ES-I3 (cell line): Measurements from ENCODE around the gene ZNF3.

Experiments used
- H3K36me3 ChIP-seq: 2 replicates; pipeline ENCODE4 v1.6.1; 2013; ENCODE audit warnings: mild to moderate bottlenecking, low read length, control low read depth, moderate library complexity; ENCODE audit not compliant: insufficient read depth
- H3K4me1 ChIP-seq: 2 replicates; pipeline ENCODE4 v1.6.1; 2013; ENCODE audit warnings: mild to moderate bottlenecking, control low read depth, low read length; ENCODE audit not compliant: insufficient read depth
- H3K9ac ChIP-seq: 2 replicates; pipeline ENCODE4 v1.6.1; 2013; ENCODE audit warnings: low read depth, mild to moderate bottlenecking, low read length, moderate library complexity
- H3K9me3 ChIP-seq: 2 replicates; pipeline ENCODE4 v1.6.1; 2013; ENCODE audit warnings: mild to moderate bottlenecking, low read length, moderate library complexity; ENCODE audit not compliant: control insufficient read depth, insufficient read depth

The ZNF3 gene

DNA sequence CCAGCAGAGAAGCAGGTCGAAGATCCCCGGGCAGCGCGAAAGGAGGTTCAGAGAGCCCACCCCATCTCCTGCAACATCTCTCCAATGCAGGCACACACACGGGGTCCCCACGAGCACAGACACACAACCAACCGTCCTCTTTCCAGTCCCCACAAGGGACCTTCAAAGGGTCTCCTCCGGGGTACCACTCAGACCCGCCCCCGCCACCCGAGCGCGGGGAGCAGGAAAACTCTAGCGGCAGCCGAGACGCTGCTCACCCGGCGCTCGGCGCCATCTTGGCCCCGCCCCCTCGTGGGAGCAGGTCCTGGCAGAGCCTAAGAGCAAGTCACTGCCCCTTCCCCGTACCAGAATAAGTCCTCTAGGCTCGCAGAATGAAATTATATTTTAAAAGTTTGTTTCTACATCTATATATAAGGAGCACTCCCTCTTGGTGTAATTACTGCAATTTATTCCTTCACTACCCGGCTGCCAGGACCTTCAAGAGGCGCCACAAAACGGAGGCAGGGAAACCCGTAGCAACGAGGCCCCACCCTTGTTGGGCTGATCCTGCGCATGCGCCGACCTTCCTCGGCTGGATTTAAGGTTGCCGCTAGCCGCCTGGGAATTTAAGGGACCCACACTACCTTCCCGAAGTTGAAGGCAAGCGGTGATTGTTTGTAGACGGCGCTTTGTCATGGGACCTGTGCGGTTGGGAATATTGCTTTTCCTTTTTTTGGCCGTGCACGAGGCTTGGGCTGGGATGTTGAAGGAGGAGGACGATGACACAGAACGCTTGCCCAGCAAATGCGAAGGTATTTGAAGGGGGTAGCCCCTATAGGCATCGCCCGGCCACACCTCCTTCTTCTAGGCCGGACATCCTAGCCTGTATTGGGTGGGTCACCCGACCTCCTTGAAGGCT, 37.8 kb upstream of the ZNF3 start, which contains the start of the genes CNPY4 and TAF6:
Gene CNPY4, plus strand, starts transcription at position 563 of the 898 bp plus-strand sequence. Its CDS starts 111 bp downstream, at position 674.
Gene TAF6, minus strand, starts transcription at position 287 of the 898 bp plus-strand sequence. CDS start 5,149 bp downstream, outside the sequence.
- no peaks in the 10 kb centered on the region for H3K36me3 ChIP-seq
- H3K9ac ChIP-seq = peak within 1 kb of the TSS; percentile 73
- H3K4me1 ChIP-seq = peaks cover 11% of the 10 kb centered on the region; the same call in 1 of the 2 replicates
- no peaks in the 10 kb centered on the region for H3K9me3 ChIP-seq

DNA sequence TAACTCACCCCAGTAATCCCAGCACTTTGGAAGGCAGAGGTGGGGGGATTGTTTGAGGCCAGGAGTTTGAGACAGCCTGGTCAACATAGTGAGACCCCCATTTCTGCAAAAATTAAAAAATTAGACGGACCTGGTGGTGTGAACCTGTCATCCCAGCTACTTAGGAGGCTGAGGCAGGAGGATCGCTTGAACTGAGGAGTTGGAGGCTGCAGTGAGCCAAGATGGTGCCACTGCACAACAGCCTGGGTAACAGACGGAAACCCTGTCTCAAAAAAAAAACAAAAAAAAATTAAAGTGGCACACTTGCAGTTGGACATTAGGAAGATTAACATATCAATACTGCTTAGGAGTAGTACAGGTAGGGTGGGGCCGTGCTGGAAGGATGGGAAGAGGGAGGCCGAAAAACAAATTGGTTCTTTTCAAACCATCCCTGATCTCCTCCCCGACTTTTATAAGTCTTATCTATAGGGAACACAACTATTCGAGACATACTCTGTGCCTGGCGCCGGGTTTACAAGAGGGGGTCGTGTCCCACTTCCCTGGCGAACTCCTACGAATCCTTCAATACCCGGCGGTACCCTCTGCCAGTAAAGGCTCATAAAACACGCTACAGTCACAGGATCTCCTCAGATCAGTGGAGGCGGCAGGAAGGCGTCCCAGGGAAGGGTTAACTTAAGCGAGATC, 37.0 kb upstream of the ZNF3 start:
- Histone ChIP-seq H3K9me3 (no peaks in the 10 kb centered on the region), H3K36me3 (0 out of 2 replicates have a peak, but pooled peaks cover 3% of the 10 kb centered on the region), H3K4me1 (peaks cover 11% of the 10 kb centered on the region; the same call in 1 of the 2 replicates), H3K9ac (peak overlapping the region; percentile 73)

DNA sequence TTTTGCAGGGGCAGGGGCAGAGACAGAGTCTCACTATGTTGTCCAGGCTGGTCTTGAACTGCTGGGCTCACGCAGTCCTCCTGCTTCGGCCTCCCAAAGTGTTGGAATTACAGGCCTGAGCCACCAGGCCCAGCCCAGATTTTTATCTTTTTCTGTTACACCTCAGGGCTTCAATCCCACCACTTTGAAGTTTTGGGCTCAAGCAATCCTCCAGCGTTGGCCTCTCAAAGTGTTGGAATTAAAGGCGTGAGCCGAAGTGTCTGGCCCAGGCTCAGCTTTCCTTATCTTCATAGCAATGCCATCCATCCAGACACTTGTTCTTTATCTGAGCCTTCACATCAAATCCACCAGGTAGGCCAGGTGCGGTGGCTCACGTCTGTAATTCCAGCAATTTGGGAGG, 33.5 kb upstream of the ZNF3 start:
- Histone ChIP-seq H3K4me1 (no peaks in the 10 kb centered on the region), H3K36me3 (peaks cover 9% of the 10 kb centered on the region; the same call in 1 of the 2 replicates), H3K9me3 (no peaks in the 10 kb centered on the region), H3K9ac (no peak overlapping the region)

DNA sequence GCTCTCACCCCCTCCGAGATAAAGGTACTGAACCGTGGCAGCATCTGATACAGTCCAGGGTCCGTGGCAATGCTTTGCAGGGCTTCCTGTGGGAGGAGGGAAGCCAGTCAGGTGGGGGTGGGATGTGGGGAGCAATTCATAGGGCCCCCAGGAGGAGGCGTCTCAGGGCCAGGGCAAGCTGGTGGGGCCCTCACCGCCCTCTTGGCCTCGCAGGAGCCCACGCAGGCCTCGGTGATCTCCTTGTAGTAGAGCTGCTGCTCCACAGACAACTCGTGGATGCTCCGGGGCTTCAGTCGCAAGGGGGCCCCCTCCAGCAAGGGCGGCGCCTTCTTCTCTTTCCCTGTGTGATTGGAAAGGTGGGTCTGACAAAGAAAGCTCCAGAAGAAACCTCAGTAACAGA, 30.4 kb upstream of the ZNF3 start:
- Histone ChIP-seq H3K9ac (no peak overlapping the region), H3K9me3 (no peaks in the 10 kb centered on the region), H3K4me1 (no peaks in the 10 kb centered on the region), H3K36me3 (peaks cover 11% of the 10 kb centered on the region)

DNA sequence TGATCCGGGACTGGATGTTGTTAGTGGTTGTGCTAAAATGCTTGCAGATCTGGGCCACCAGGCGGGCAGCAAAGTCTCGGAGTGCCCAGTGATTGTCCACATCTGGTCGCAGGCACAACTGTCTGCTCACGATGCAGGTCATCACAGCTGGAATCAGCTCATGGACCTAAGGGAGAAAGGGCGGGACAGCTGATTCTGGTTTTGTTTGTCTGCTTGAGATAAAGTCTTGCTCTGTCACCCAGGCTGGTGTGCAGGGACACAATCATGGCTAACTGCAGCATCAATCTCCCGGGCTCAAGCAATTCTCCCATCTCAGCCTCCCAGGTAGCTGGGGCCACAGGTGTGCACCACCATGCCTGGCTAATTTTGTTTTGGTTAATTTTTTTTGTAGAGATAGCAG, 29.6 kb upstream of the ZNF3 start:
- Histone ChIP-seq H3K36me3 (peaks cover 11% of the 10 kb centered on the region), H3K9ac (no peak overlapping the region), H3K9me3 (no peaks in the 10 kb centered on the region), H3K4me1 (no peaks in the 10 kb centered on the region)

DNA sequence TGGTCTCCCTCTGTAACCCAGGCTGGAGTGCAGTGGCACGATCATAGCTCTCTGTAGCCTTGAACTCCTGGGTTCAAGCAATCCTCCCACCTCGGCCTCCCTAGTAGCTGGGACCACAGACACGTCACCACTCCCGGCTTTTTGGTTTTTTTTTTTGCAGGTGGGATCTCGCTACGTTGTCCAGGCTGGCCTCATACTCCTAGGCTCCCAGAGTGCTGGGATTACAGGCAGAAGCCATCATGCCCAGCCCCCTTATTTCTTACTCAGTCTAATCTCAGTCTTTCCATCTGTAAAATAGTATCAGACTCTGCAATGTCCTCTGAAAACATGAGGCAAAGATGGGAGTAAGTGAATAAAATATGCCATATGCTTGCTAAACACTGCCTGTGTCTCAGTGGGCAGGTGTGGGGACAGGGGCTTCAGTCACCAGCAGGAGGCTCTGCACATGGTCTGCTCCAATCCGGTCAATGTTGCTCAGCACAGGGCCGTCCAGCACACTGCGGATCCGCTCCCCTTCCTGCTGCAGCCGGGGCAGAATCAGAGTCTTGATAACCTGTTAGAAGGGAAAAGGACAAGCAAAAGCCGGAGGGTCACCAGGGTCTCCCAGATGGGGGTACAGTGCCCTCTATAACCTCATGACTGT, 28.1 kb upstream of the ZNF3 start:
- H3K9me3 ChIP-seq = no peaks in the 10 kb centered on the region

DNA sequence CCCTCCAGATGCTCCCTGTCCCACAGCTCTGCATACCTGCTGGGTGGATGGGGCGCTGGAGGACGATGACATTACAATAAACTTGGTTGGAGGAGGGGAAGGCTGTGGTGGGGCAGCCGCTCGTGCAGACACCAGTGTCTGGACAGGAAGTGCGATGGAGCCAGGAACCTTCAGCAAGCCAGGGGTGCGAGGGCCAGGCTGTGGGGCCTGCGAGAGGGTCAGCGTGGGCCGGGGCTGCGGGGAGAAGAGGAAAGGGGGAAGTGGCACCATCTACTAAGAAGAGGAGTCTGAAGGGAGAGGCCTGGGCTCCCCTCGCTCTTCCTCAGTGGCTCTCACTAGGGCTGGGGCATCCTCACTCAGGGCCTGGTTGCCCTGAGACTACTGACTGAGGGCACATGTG, 26.4 kb upstream of the ZNF3 start:
- no peaks in the 10 kb centered on the region for H3K4me1 ChIP-seq
- no peaks in the 10 kb centered on the region for H3K9me3 ChIP-seq
- H3K9ac ChIP-seq = no peak overlapping the region
- H3K36me3 ChIP-seq = peaks cover 8% of the 10 kb centered on the region

More for the DNA sequence above, 28.1 kb upstream of the ZNF3 start:
- no peaks in the 10 kb centered on the region for H3K4me1 ChIP-seq
- H3K9ac ChIP-seq = no peak overlapping the region
- H3K36me3 ChIP-seq = peaks cover 11% of the 10 kb centered on the region

DNA sequence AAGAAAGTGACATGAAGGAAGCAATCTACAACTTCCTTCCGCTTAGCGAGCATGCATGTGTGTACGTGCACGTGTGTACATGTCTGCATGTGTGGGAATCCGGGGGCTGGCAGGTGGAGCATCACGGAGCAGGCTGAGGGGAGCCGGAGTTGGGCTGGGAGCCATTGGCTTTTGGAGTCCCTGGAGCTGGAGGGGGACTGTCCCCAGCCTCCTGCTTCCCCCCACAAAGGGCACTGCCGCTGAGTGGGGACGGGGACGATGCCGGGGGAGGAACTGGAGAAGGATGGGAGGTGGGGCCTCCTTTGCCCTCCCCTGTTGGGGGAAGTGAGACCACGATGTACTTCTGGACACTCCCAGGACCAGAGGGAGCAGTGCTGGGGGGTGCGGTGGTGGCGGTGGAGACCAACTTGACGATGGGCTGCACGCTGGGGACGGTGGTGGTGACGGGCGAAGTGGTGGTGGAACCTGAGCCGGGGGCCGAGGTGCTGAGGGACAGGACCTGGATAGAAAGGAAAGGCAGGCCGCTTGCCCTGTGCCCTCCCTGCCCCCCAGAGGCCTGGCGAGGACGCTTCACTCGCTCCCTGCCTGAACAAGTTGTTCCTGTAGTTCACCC, 25.7 kb upstream of the ZNF3 start:
- Histone ChIP-seq H3K9ac (no peak overlapping the region), H3K9me3 (no peaks in the 10 kb centered on the region), H3K4me1 (no peaks in the 10 kb centered on the region), H3K36me3 (peaks cover 8% of the 10 kb centered on the region)

DNA sequence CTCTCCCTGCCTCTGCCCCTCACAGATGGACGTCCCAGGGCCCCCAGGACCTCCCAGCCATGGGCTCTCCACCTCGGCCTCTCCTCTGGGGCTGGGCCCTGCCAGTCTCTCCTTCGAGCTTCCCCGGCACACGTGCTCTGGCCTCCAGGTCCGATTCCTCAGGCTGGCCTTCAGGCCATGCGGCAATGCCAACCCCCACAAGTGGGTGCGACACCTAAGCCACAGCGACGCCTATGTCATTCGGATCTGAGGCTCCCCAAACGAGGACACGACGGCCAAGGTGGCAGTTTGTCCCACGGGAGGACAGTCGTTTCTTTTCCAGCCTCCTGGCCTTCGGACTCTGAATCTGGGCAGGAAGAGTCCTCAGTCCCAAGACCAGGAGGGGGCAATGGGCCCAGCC, 25.1 kb upstream of the ZNF3 start:
- H3K4me1 ChIP-seq = no peaks in the 10 kb centered on the region
- no peaks in the 10 kb centered on the region for H3K9me3 ChIP-seq
- H3K9ac ChIP-seq = no peak overlapping the region
- H3K36me3 ChIP-seq = peaks cover 8% of the 10 kb centered on the region

DNA sequence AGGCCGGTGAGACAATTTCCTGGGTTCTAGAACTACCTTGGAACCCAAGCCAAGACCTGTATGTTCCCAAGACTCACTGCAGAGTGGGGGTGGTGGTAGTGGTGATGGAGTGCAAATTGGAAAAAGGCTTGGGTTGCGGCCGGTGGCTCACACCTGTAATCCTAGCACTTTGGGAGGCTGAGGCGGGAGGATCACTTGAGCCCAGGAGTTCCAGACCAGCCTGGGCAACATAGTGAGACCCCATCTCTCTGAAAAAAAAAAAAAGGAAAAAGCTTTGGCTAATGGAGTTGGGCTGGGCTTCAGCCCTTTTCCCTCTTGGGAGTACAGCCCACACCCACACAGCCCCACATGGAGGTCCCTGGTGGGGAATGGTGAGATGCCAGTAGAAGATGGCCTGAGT, 24.0 kb upstream of the ZNF3 start:
- H3K4me1 ChIP-seq = no peaks in the 10 kb centered on the region
- H3K9me3 ChIP-seq = no peaks in the 10 kb centered on the region
- no peak overlapping the region for H3K9ac ChIP-seq
- H3K36me3 ChIP-seq = peaks cover 2% of the 10 kb centered on the region

DNA sequence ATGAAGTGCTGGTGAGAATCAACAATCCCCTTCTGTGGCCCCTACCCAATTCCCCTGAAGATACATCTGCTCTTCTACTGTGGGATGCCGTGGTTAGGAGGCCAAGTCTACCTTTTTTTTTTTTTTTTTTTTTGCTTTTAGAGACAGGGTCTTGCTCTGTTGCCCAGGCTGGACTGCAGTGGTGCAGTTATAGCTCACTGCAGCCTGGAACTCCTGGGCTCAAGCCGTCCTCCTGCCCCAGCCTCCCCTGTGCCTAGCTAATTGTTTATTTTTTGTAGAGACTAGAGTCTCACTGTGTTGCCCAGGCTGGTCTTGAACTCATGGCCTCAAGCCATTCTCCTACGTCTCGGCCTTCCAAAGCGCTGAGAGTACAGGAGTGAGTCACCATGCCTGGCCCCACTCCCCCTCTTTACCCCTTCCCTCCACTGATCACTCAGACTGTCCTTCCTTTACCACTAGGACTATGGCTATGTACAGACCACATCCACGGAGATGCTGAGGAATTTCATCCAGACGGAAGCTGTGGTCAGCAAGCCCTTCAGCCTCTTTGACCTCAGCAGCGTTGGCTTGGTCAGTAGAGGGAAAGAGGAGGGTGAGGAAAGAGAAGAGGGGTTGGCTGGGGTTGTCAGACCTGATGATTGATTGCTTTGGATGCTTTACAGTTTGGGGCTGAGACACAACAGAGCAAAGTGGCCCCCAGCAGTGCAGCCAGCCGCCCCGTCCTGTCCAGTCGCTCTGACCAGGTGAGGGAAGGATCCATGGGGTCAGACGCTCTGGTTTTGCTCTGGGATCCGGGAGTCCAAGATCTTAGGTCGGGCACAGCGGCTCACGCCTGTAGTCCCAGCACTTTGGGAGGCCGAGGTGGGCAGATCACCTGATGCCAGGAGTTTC, 21.7 kb upstream of the ZNF3 start:
- no peaks in the 10 kb centered on the region for H3K9me3 ChIP-seq
- H3K9ac ChIP-seq = no peak overlapping the region
- H3K4me1 ChIP-seq = peaks cover 4% of the 10 kb centered on the region; the same call in 1 of the 2 replicates
- peaks cover 17% of the 10 kb centered on the region for H3K36me3 ChIP-seq

DNA sequence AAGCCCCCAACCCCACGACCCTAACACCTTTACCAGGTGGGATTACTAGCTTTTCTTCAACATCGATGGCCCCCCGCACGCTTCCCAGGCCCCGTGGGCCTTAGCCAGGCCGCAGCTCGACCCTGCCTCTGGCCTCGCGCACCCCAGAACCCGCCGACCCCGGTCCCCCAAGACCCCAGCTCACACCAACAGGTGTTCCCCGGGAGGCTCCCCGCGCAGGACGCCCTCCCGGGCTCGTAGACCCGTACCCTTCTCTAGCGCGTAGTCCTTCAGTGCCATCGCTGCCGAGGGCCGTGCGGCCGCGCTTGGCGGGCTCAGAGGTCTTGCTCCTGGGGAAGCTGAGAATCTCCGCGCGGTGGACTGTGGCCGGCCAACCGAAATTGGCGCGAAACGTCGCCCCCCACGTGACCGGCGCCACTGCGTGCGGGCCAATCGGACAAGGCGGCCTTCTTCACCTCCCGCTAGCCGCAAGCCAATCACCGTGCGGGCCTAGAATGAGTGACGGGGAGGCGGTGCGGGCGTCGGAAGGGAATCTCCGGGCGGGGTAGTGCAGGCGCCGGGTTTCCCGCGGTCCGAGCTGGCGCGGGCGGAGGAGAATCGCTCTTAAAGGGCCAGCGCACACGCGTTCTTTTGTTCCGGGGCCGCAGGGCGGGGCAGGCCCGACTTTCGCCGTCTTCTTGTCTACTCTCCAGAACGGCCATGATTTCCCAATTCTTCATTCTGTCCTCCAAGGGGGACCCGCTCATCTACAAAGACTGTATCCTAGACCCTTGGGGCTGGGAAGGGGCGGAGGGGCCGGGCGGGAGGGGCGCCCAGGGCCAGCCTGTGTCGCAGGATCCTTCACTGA, 19.7 kb upstream of the ZNF3 start, which contains the start of the genes AP4M1 and MCM7:
Gene AP4M1, plus strand, starts transcription at position 628 of the 847 bp plus-strand sequence. Its CDS starts 72 bp downstream, at position 700.
Gene MCM7, minus strand, starts transcription at position 382 of the 847 bp plus-strand sequence. Its CDS starts 103 bp downstream, at position 279.
- Histone ChIP-seq H3K4me1 (peaks cover 4% of the 10 kb centered on the region; the same call in 1 of the 2 replicates), H3K36me3 (peaks cover 31% of the 10 kb centered on the region), H3K9me3 (no peaks in the 10 kb centered on the region), H3K9ac (peak within 1 kb of the TSS; percentile 98)
